ENCODE data around the gene RIMS1. TPM values are rescaled to one million over a fixed set of nuclear protein-coding genes. Genes with fewer than 3 reads are reported as not detected.

Gene RIMS1, protein sequence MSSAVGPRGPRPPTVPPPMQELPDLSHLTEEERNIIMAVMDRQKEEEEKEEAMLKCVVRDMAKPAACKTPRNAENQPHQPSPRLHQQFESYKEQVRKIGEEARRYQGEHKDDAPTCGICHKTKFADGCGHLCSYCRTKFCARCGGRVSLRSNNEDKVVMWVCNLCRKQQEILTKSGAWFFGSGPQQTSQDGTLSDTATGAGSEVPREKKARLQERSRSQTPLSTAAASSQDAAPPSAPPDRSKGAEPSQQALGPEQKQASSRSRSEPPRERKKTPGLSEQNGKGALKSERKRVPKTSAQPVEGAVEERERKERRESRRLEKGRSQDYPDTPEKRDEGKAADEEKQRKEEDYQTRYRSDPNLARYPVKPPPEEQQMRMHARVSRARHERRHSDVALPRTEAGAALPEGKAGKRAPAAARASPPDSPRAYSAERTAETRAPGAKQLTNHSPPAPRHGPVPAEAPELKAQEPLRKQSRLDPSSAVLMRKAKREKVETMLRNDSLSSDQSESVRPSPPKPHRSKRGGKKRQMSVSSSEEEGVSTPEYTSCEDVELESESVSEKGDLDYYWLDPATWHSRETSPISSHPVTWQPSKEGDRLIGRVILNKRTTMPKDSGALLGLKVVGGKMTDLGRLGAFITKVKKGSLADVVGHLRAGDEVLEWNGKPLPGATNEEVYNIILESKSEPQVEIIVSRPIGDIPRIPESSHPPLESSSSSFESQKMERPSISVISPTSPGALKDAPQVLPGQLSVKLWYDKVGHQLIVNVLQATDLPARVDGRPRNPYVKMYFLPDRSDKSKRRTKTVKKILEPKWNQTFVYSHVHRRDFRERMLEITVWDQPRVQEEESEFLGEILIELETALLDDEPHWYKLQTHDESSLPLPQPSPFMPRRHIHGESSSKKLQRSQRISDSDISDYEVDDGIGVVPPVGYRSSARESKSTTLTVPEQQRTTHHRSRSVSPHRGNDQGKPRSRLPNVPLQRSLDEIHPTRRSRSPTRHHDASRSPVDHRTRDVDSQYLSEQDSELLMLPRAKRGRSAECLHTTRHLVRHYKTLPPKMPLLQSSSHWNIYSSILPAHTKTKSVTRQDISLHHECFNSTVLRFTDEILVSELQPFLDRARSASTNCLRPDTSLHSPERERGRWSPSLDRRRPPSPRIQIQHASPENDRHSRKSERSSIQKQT (N-terminal part only)
- total RNA-seq (2022) (0.57 and 1.4 TPM in 2 replicates), Bru-seq, nascent RNA (percentile 34 among the genes with signal in this experiment), BruChase-seq, experiment 1, labeled RNA remaining after a 6-hour chase (percentile 23 among the genes with signal in this experiment), BruChase-seq, experiment 2, labeled RNA remaining after a 2-hour chase (percentile 28 among the genes with signal in this experiment)
- long read RNA-seq, result 0 reads

DNA sequence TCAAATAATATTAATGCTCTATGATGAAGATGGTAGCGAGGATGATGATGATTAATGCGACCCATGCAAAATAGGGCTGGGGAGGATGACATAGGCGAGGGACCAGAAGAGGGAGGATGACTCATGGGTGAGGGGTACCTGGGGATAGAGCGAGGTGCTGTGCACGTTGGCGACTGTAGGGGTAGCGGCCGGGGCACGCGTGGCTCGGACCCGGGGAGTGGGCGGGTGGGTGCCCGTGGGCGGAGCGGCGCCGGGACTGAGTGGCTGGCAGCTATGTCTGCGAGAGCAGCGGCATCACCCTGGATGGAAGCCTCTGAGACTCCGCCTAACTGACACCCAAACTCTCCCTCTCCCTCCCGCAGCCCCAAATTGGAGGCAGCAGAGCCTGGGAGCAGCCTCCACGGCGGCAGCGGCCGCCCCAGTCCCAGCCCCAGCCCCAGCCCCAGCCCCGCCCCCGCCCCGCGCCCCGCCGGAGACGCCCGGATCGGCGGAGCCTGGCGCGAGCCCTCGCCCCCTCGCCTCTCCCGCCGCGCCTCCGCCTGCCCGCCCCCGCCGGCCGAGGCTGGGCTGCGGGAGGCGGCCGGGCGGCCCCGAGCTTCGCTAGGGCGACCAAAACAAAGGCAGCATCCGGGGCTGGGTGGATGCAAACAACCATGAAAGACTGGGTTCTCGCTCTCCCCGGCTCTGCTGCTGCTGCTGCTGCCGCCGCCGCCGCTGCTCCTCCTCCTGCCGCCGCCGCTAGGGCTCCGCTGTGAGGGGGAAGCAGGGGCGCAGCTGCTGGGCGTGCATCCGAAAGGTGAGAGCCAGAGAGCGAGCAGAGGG, at the start of gene RIMS1:
Gene RIMS1 (plus strand): TSS at position 367 of the 822 bp plus-strand sequence. CDS start 474 bp downstream, outside the sequence.
- Mint-ChIP-seq H3K27me3 (ENCODE audit: unreplicated experiment) (peaks cover 51% of the 10 kb centered on the region), H3K27ac (ENCODE audit: unreplicated experiment) (no peak within 1 kb of the TSS)

DNA sequence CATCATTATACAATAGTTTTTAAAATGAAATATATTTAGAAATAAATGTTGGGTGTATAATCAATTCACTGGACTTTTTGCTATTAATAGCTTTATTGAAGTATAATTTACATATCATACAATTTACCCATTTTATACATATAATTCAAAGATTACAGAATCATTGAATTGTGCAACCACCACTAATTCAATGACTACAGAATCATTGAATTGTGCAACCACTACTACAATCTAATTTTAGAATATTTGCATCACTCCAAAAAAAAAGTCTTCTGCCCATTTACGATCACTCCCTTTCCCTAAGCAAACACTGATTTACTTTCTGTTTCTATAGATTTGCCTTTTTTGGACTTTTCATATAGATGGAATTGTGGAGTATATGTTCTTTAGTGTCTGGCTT, 35.1 kb upstream of the RIMS1 start:
- CTCF ChIA-PET, result no interaction called here
- Mint-ChIP-seq H3K27ac (ENCODE audit: unreplicated experiment) (no peak overlapping the region), H3K9me3 (ENCODE audit: low read depth, unreplicated experiment) (no peaks in the 10 kb centered on the region), H3K27me3 (ENCODE audit: unreplicated experiment) (peaks cover 12% of the 10 kb centered on the region), H3K4me3 (ENCODE audit: low read depth, unreplicated experiment) (no peak overlapping the region), H3K36me3 (ENCODE audit: insufficient read depth, unreplicated experiment) (no peaks in the 10 kb centered on the region), H3K4me1 (ENCODE audit: low read depth, unreplicated experiment) (no peaks in the 10 kb centered on the region)
- intact Hi-C loops (cut with micrococcal nuclease; ENCODE audit: unreplicated experiment), result loop anchor here (10.0 kb wide), 1 partner anchor 194 kb away; no protein-coding TSS in a partner anchor
- no peak for DNase-seq
- BruUV-seq (replicated peaks), result no TSS peak
- TF ChIP-seq, protein P1, sequence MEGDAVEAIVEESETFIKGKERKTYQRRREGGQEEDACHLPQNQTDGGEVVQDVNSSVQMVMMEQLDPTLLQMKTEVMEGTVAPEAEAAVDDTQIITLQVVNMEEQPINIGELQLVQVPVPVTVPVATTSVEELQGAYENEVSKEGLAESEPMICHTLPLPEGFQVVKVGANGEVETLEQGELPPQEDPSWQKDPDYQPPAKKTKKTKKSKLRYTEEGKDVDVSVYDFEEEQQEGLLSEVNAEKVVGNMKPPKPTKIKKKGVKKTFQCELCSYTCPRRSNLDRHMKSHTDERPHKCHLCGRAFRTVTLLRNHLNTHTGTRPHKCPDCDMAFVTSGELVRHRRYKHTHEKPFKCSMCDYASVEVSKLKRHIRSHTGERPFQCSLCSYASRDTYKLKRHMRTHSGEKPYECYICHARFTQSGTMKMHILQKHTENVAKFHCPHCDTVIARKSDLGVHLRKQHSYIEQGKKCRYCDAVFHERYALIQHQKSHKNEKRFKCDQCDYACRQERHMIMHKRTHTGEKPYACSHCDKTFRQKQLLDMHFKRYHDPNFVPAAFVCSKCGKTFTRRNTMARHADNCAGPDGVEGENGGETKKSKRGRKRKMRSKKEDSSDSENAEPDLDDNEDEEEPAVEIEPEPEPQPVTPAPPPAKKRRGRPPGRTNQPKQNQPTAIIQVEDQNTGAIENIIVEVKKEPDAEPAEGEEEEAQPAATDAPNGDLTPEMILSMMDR (IDR thresholded peaks at IDR 0.05; ENCODE audit: unreplicated experiment), result no peak

More for the DNA sequence above, at the start of gene RIMS1:
- CTCF ChIA-PET, result no interaction called here
- Mint-ChIP-seq H3K4me3 (ENCODE audit: low read depth, unreplicated experiment) (peak within 1 kb of the TSS; percentile 69), H3K4me1 (ENCODE audit: low read depth, unreplicated experiment) (peaks cover 15% of the 10 kb centered on the region), H3K36me3 (ENCODE audit: insufficient read depth, unreplicated experiment) (peaks cover 9% of the 10 kb centered on the region), H3K9me3 (ENCODE audit: low read depth, unreplicated experiment) (no peaks in the 10 kb centered on the region)
- peak; percentile 43 for DNase-seq
- TF ChIP-seq, protein P1 (IDR thresholded peaks at IDR 0.05; ENCODE audit: unreplicated experiment), result peak; percentile 37
- no TSS peak for BruUV-seq (replicated peaks)
- intact Hi-C loops (cut with micrococcal nuclease; ENCODE audit: unreplicated experiment), result no loop called here

DNA sequence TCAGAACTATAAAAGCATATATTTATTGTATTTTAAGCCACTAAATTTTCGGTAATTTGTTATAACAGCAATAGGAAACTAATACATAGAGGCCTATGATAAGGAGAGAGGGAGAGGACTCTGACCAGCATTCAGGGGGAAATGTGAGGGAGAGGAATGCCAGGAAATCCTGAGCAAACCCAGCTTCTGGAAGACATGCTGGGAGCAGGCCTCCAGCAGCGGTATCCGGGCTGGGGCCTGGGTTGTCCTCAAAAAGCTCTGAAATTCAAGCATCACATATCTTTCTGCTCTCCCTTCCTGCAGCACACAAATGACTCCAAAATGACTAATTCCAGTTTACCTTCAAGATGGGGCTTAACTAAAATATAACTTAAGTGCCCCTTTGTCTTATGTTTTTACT, 33.4 kb upstream of the RIMS1 start:
- no peak for DNase-seq
- no peaks in the 10 kb centered on the region for H3K36me3 Mint-ChIP-seq (ENCODE audit: insufficient read depth, unreplicated experiment)
- BruUV-seq (replicated peaks), result no TSS peak
- intact Hi-C loops (cut with micrococcal nuclease; ENCODE audit: unreplicated experiment), result loop anchor here (10.0 kb wide), 1 partner anchor 192 kb away; no protein-coding TSS in a partner anchor
- CTCF ChIA-PET, result no interaction called here
- H3K9me3 Mint-ChIP-seq (ENCODE audit: low read depth, unreplicated experiment), result no peaks in the 10 kb centered on the region
- no peaks in the 10 kb centered on the region for H3K4me1 Mint-ChIP-seq (ENCODE audit: low read depth, unreplicated experiment)
- no peak overlapping the region for H3K27ac Mint-ChIP-seq (ENCODE audit: unreplicated experiment)
- H3K27me3 Mint-ChIP-seq (ENCODE audit: unreplicated experiment), result peaks cover 8% of the 10 kb centered on the region
- TF ChIP-seq, protein P1 (IDR thresholded peaks at IDR 0.05; ENCODE audit: unreplicated experiment), result no peak
- H3K4me3 Mint-ChIP-seq (ENCODE audit: low read depth, unreplicated experiment), result no peak overlapping the region
